ENCODE measurements around the gene LIPC.

- TF ChIP-seq POLR2A (IDR thresholded peaks at IDR 0.05): no peak
- TF ChIP-seq CTCF (IDR thresholded peaks at IDR 0.05 in 4 of 5, conservative IDR thresholded peaks at IDR 0.05 in 1 of 5): no peak
Observed at GRCh38 chr15:58387130-58387529, 44.7 kb upstream of the LIPC start.
